Cardiac muscle cell (in vitro differentiated cells and primary cell): ENCODE measurements around the gene CBX2. TPM values are rescaled to one million over a fixed set of nuclear protein-coding genes. Genes with fewer than 3 reads are reported as not detected.
A peak's percentile ranks its signal among the peaks of the same experiment; 100 is the strongest.

Experiments used
- DNase-seq, 2 donors: peaks; one replicate each; pipeline versions ENCODE4 v3.0.0 to v3.0.0-alpha.2; 2010 to 2017; ENCODE audit warnings: low read depth in 1 of 2, low spot score in 1 of 2
- H3K27ac ChIP-seq: fragments of 200-600 bp; sonication (generic); 2 replicates; pipeline ENCODE4 v1.5.1; 2016
- H3K27me3 ChIP-seq: fragments of 200-600 bp; sonication (generic); 2 replicates; pipeline ENCODE4 v1.6.0; 2016; ENCODE audit warnings: control low read depth
- H3K36me3 ChIP-seq: fragments of 200-600 bp; sonication (generic); 2 replicates; pipeline ENCODE4 v1.5.1; 2016; ENCODE audit warnings: control low read depth
- H3K4me1 ChIP-seq: fragments of 200-600 bp; sonication (generic); 2 replicates; pipeline ENCODE4 v1.8.1; 2017; ENCODE audit warnings: low read depth, mild to moderate bottlenecking, mixed run types
- H3K4me3 ChIP-seq: fragments of 200-600 bp; sonication (generic); 2 replicates; pipeline ENCODE4 v1.5.1; 2016; ENCODE audit warnings: mild to moderate bottlenecking
- H3K9me3 ChIP-seq: fragments of 200-600 bp; sonication (generic); 2 replicates; pipeline ENCODE4 v1.5.1; 2017; ENCODE audit warnings: low read depth, mild to moderate bottlenecking, control low read depth
- polyA plus RNA-seq: library from polyadenylated mRNA; unstranded; fragments of >200 nt; fragmentation: Nextera tagmentation; extraction: Ambion mirVana; gene quantifications from 2 replicates; pipeline ENCODE4 v1.2.1, GENCODE V29; 2016
- total RNA-seq: library from RNA; depleted of rRNA; stranded (reverse); fragments of >200 nt; gene quantifications from 2 replicates; pipeline ENCODE4 v1.2.3, GENCODE V29; 2016
- TF ChIP-seq, protein P1 (sequence below): IDR thresholded peaks from 2 replicates; pipeline ENCODE4 v1.5.1; 2012; ENCODE audit warnings: low read depth, mild to moderate bottlenecking, low read length

The CBX2 gene
- total and polyA plus RNA-seq, 2 experiments from 2014 or later = 25.8 to 51.1 TPM

GRCh38 chr17:79745641-79746105 is 32.3 kb upstream of the CBX2 start:
- Histone ChIP-seq H3K27ac (no peak overlapping the region), H3K4me3 (no peak overlapping the region), H3K27me3 (peaks cover 71% of the 10 kb centered on the region), H3K9me3 (no peaks in the 10 kb centered on the region), H3K36me3 (no peaks in the 10 kb centered on the region), H3K4me1 (no peaks in the 10 kb centered on the region)
- no peak for DNase-seq
- TF ChIP-seq, protein P1, sequence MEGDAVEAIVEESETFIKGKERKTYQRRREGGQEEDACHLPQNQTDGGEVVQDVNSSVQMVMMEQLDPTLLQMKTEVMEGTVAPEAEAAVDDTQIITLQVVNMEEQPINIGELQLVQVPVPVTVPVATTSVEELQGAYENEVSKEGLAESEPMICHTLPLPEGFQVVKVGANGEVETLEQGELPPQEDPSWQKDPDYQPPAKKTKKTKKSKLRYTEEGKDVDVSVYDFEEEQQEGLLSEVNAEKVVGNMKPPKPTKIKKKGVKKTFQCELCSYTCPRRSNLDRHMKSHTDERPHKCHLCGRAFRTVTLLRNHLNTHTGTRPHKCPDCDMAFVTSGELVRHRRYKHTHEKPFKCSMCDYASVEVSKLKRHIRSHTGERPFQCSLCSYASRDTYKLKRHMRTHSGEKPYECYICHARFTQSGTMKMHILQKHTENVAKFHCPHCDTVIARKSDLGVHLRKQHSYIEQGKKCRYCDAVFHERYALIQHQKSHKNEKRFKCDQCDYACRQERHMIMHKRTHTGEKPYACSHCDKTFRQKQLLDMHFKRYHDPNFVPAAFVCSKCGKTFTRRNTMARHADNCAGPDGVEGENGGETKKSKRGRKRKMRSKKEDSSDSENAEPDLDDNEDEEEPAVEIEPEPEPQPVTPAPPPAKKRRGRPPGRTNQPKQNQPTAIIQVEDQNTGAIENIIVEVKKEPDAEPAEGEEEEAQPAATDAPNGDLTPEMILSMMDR = no peak

GRCh38 chr17:79746889-79747507 is 30.9 kb upstream of the CBX2 start:
- H3K27ac ChIP-seq = no peak overlapping the region
- no peaks in the 10 kb centered on the region for H3K9me3 ChIP-seq
- H3K4me3 ChIP-seq = no peak overlapping the region
- DNase-seq = peak in 1 of 2 donors; percentile 17
- no peaks in the 10 kb centered on the region for H3K36me3 ChIP-seq
- TF ChIP-seq, protein P1 = no peak
- peaks cover 80% of the 10 kb centered on the region for H3K27me3 ChIP-seq
- no peaks in the 10 kb centered on the region for H3K4me1 ChIP-seq

GRCh38 chr17:79747508-79748294 is 30.2 kb upstream of the CBX2 start:
- TF ChIP-seq, protein P1 = no peak
- peak in 1 of 2 donors; percentile 34 for DNase-seq
- Histone ChIP-seq H3K4me3 (peak overlapping the region; percentile 25), H3K36me3 (no peaks in the 10 kb centered on the region), H3K9me3 (no peaks in the 10 kb centered on the region), H3K27me3 (peaks cover 82% of the 10 kb centered on the region), H3K27ac (no peak overlapping the region), H3K4me1 (no peaks in the 10 kb centered on the region)

DNA sequence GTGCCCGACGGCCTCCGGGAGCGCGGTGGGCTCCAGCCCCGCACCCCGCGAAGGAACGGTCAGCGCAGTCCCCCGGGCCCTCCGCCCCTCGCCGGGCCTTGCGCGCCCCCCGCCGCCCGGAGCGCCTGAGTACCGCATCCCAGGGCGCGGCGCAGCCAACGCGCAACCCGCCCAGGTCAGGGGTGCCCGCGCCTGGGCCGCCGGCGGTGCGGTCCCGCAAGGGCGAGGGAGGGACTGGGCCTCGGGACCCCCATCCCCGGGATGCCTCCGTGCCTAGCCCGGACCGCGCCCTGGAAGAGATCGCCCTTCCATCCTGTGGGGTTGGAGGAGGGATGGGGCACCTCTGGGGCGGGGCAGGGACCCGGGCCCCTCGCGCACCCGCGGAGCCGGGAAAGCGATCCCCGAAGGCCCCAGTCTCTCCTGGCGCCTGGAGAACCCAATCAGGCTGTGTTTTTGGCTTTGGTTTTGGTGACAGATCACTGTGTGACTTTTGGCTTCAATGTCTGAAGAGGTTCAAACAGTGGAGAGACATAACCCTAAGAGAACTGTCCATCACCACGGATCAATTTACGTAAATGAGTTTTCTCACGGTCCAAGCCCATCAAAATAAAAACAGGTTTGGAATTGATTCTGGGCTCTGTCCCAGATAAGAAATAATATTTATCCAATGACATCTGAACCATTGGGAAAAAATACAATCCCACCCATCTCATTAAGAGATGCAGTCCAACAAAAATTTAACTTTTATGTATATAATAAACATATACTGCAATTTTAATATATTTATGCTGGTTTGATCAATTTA is 29.5 kb upstream of the CBX2 start:
- Histone ChIP-seq H3K27me3 (peaks cover 79% of the 10 kb centered on the region), H3K36me3 (no peaks in the 10 kb centered on the region), H3K4me1 (no peaks in the 10 kb centered on the region), H3K27ac (no peak overlapping the region), H3K9me3 (no peaks in the 10 kb centered on the region), H3K4me3 (peak overlapping the region; percentile 25)
- TF ChIP-seq, protein P1 = no peak
- DNase-seq = no peak

DNA sequence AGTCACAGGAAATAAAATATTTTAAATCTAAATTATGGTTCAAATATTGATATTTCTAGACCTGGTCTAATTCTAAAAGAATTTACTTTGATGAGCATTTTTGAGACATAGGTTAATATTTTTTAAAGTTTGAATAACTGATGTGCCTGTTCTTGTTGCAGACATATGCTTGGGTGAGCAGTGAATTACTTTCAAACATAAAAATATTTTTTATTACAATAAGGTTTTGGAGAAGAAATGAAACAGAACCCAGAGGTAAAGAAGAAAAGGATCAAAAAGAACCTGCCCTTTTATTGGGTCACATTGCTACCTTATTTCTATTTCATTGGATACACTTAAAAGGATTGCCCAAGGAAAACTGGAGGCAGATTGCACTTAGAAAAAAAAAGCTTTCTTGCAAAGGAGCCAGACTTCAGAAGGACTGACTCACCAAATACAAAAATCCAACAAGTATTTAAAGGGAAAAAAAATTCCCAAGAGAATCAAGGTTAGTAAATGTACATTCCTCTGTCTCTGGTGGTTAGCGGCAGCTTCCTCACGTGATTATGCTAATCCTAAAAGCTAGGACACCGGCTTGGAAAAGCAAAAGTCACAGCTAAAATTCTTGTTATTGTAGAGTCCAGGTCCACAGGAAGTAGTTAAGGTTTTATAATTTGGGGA is 28.7 kb upstream of the CBX2 start:
- DNase-seq = peak in 1 of 2 donors; percentile 81
- Histone ChIP-seq H3K9me3 (no peaks in the 10 kb centered on the region), H3K27ac (no peak overlapping the region), H3K27me3 (peaks cover 79% of the 10 kb centered on the region), H3K36me3 (no peaks in the 10 kb centered on the region), H3K4me3 (no peak overlapping the region), H3K4me1 (no peaks in the 10 kb centered on the region)
- TF ChIP-seq, protein P1 = no peak
